ENCODE results near the gene HOXC13.

GRCh38 chr12:53992377-53992889 is 53.8 kb downstream of the HOXC13 start:
- TF ChIP-seq CTCF (conservative IDR thresholded peaks at IDR 0.05 in 1 of 2, IDR thresholded peaks at IDR 0.05 in 1 of 2; ENCODE audit: low read depth in 1 of 2, low read length in 2 of 2) (no peak), EZH2 (IDR thresholded peaks at IDR 0.05; ENCODE audit: low read length, missing control alignments) (peak; percentile 35)

Data from fibroblast of lung (primary cell).